Neural crest cell (in vitro differentiated cells): ENCODE measurements around the gene LSM5. TPM values are rescaled to one million over a fixed set of nuclear protein-coding genes. Genes with fewer than 3 reads are reported as not detected.

Source experiments
- DNase-seq: peaks from one replicate; pipeline ENCODE4 v3.0.0; 2021; ENCODE audit warnings: low read depth, mixed read lengths, low spot score
- H3K27ac Mint-ChIP-seq: one replicate; pipeline ENCODE4 v1.8.0; 2021; ENCODE audit warnings: mild to moderate bottlenecking, mixed read lengths; ENCODE audit not compliant: unreplicated experiment
- H3K27me3 Mint-ChIP-seq: 2 replicates; pipeline ENCODE4 v1.8.0; 2021; ENCODE audit warnings: low read depth, mild to moderate bottlenecking, mixed read lengths
- H3K36me3 Mint-ChIP-seq: 2 replicates; pipeline ENCODE4 v1.8.0; 2021; ENCODE audit warnings: low read depth, mild to moderate bottlenecking, mixed read lengths
- H3K4me1 Mint-ChIP-seq: 2 replicates; pipeline ENCODE4 v1.8.0; 2021; ENCODE audit warnings: mixed read lengths
- H3K4me3 Mint-ChIP-seq: one replicate; pipeline ENCODE4 v1.8.0; 2021; ENCODE audit warnings: mild to moderate bottlenecking, mixed read lengths
- H3K9me3 Mint-ChIP-seq: 2 replicates; pipeline ENCODE4 v1.8.0; 2021; ENCODE audit warnings: mixed read lengths
- total RNA-seq: library from RNA; stranded (reverse); gene quantifications from 2 replicates; pipeline ENCODE4 v1.2.1, GENCODE V29; 2021
- TF ChIP-seq, protein P1 (sequence below): fragments of 200-600 bp; sonication (generic); conservative IDR thresholded peaks from 2 replicates; pipeline ENCODE4 v1.5.0; 2021; ENCODE audit warnings: antibody characterized with exemption, mild to moderate bottlenecking

Gene LSM5
- total RNA-seq, 1 donor from 2014 or later = 89.0 TPM

DNA sequence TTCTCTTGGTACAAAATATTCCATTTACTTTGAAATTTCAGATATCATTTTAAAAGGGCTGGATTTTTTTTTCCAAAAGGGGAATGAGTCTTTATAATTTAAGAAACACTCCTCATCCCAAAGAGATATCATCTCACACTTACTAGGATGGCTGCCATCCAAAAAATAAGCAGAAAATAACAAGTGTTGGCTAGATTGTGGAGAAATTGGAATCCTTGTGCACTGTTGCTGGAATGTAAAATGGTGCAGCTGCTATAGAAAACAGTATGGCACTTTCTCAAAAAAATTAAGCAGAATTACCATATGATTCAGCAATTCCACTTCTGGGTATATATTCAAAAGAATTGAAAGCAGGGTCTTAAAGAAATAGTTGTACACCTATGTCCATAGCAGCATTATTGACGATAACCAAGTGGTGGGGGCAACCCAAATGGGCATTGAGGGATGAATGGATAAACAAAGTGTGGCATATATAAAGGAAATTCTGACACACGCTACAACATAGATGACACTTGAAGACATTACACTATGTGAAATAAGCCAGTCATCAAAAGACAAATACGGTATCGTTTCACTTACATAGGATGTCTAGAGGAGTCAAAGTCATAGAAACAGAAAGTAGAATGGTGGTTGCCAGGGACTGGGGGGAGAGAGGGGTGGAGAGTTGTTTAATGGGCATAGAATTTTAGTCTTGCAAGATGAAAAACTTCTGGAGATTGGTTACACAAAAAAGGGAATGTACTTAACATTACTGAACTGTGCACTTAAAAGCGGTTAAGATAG, 53.8 kb downstream of the LSM5 start:
- H3K27me3 Mint-ChIP-seq = peaks cover 42% of the 10 kb centered on the region
- no peaks in the 10 kb centered on the region for H3K4me1 Mint-ChIP-seq
- TF ChIP-seq, protein P1, sequence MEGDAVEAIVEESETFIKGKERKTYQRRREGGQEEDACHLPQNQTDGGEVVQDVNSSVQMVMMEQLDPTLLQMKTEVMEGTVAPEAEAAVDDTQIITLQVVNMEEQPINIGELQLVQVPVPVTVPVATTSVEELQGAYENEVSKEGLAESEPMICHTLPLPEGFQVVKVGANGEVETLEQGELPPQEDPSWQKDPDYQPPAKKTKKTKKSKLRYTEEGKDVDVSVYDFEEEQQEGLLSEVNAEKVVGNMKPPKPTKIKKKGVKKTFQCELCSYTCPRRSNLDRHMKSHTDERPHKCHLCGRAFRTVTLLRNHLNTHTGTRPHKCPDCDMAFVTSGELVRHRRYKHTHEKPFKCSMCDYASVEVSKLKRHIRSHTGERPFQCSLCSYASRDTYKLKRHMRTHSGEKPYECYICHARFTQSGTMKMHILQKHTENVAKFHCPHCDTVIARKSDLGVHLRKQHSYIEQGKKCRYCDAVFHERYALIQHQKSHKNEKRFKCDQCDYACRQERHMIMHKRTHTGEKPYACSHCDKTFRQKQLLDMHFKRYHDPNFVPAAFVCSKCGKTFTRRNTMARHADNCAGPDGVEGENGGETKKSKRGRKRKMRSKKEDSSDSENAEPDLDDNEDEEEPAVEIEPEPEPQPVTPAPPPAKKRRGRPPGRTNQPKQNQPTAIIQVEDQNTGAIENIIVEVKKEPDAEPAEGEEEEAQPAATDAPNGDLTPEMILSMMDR = no peak
- no peak overlapping the region for H3K27ac Mint-ChIP-seq
- DNase-seq = no peak
- H3K9me3 Mint-ChIP-seq = no peaks in the 10 kb centered on the region
- H3K36me3 Mint-ChIP-seq = no peaks in the 10 kb centered on the region
- H3K4me3 Mint-ChIP-seq = no peak overlapping the region

Other genes starting within 250 kb of the LSM5 start
- 33.5 and 36.8 TPM in 2 replicates for gene AVL9, start 5.1 kb upstream of the LSM5 start, total RNA-seq